ENCODE data around the gene GABBR2.

The GABBR2 gene

GRCh38 chr9:98570055-98570454, 138.7 kb downstream of the GABBR2 start:
- no peak for DNase-seq (ENCODE audit: low read depth in 2 of 2)

GRCh38 chr9:98569491-98569890, 139.2 kb downstream of the GABBR2 start:
- DNase-seq (ENCODE audit: low read depth in 2 of 2): no peak

GRCh38 chr9:98568909-98569469, 139.7 kb downstream of the GABBR2 start:
- no peak for DNase-seq (ENCODE audit: low read depth in 2 of 2)

GRCh38 chr9:98568234-98568908, 140.4 kb downstream of the GABBR2 start:
- DNase-seq (ENCODE audit: low read depth in 2 of 2): no peak

- DNase-seq (ENCODE audit: low read depth in 2 of 2): no peak
Observed at GRCh38 chr9:98567540-98568233, 141.0 kb downstream of the GABBR2 start.

GRCh38 chr9:98565152-98566135, 143.3 kb downstream of the GABBR2 start:
- DNase-seq (ENCODE audit: low read depth in 2 of 2): no peak

- DNase-seq (ENCODE audit: low read depth in 2 of 2): no peak
Observed at GRCh38 chr9:98564714-98565113, 144.0 kb downstream of the GABBR2 start.

GRCh38 chr9:98563988-98564387, 144.7 kb downstream of the GABBR2 start:
- DNase-seq (ENCODE audit: low read depth in 2 of 2): no peak

- no peak for DNase-seq (ENCODE audit: low read depth in 2 of 2)
Observed at GRCh38 chr9:98563212-98563907, 145.4 kb downstream of the GABBR2 start.

GRCh38 chr9:98559561-98559960, 149.2 kb downstream of the GABBR2 start:
- DNase-seq (ENCODE audit: low read depth in 2 of 2): no peak

- DNase-seq (ENCODE audit: low read depth in 2 of 2): no peak
Observed at GRCh38 chr9:98558575-98558974, 150.2 kb downstream of the GABBR2 start.

- DNase-seq (ENCODE audit: low read depth in 2 of 2): no peak
Observed at GRCh38 chr9:98556511-98556910, 152.2 kb downstream of the GABBR2 start.

- DNase-seq (ENCODE audit: low read depth in 2 of 2): no peak
Observed at GRCh38 chr9:98555651-98556465, 152.9 kb downstream of the GABBR2 start.

GRCh38 chr9:98554752-98555151, 154.0 kb downstream of the GABBR2 start:
- DNase-seq (ENCODE audit: low read depth in 2 of 2): no peak

GRCh38 chr9:98552331-98552730, 156.4 kb downstream of the GABBR2 start:
- no peak for DNase-seq (ENCODE audit: low read depth in 2 of 2)

- DNase-seq (ENCODE audit: low read depth in 2 of 2): peak; percentile 13 to 17
Observed at GRCh38 chr9:98551511-98552286, 157.0 kb downstream of the GABBR2 start.

- no peak for DNase-seq (ENCODE audit: low read depth in 2 of 2)
Observed at GRCh38 chr9:98550206-98550820, 158.4 kb downstream of the GABBR2 start.

- DNase-seq (ENCODE audit: low read depth in 2 of 2): no peak
Observed at GRCh38 chr9:98549401-98549800, 159.3 kb downstream of the GABBR2 start.

- no peak for DNase-seq (ENCODE audit: low read depth in 2 of 2)
Observed at GRCh38 chr9:98547606-98548005, 161.1 kb downstream of the GABBR2 start.
